Measurements from ENCODE around the gene SUCO. TPM values are rescaled to one million over a fixed set of nuclear protein-coding genes. Genes with fewer than 3 reads are reported as not detected.

Gene SUCO
- total RNA-seq, 3 donors from 2014 or later = 24.6 to 29.0 (median 24.6) TPM

- intact Hi-C loops (cut with DNase I, micrococcal nuclease) = no loop called here
- H3K36me3 ChIP-seq (ENCODE audit: low read depth) = no peaks in the 10 kb centered on the region
- H3K4me3 ChIP-seq = no peak overlapping the region
- no peaks in the 10 kb centered on the region for H3K4me1 ChIP-seq (ENCODE audit: low read depth)
- ATAC-seq = no peak
- DNase-seq = no peak
- no peaks in the 10 kb centered on the region for H3K9me3 ChIP-seq
- TF ChIP-seq CTCF (IDR thresholded peaks at IDR 0.05) = no peak
Measured at GRCh38 chr1:172496678-172497077, 36.3 kb upstream of the SUCO start.

DNA sequence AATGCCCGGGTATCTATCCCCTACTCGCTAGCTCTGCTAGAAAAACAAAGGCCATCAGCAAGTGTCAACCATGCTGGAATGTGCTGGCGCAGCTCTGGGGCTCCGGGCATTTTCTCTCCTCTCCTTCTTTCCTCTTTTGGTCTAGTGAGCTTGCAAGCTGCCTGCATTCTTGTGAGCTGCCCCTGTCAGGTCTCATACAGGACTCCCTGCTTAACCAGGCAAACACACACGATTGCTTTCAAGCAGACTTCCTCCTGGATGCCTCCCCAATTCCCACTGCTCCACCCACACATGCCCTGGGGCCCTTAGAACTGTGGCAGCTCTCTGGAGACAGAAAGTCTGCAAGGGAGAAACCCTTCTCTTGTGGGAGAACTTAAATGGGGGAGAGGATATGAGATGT, 35.7 kb upstream of the SUCO start:
- Histone ChIP-seq H3K9me3 (no peaks in the 10 kb centered on the region), H3K36me3 (ENCODE audit: low read depth) (no peaks in the 10 kb centered on the region), H3K4me3 (no peak overlapping the region), H3K4me1 (ENCODE audit: low read depth) (no peaks in the 10 kb centered on the region)
- no peak for ATAC-seq
- DNase-seq = no peak
- intact Hi-C loops (cut with DNase I, micrococcal nuclease) = no loop called here
- TF ChIP-seq CTCF (IDR thresholded peaks at IDR 0.05) = no peak

DNA sequence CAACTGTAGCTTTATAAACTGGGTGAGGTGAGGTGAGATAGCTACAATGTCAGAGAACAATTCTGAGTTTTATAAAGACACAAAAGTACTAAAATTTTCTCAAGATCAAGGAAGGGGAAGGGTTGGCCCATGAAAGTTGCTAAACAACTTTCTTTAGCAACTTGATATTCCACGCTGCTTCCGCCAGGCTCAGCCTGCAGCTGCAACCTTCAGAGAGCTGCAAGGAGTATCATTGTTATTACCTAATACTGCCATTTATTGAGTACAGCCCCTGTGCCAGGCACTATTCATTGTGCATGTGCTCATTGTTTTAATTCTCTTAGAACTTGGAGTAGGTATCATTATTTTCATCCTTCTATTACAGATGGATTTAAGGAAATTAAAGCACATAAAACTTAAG, 34.1 kb upstream of the SUCO start:
- intact Hi-C loops (cut with DNase I, micrococcal nuclease) = no loop called here
- ATAC-seq (no peak), DNase-seq (no peak)
- TF ChIP-seq CTCF (IDR thresholded peaks at IDR 0.05) = no peak
- Histone ChIP-seq H3K4me1 (ENCODE audit: low read depth) (no peaks in the 10 kb centered on the region), H3K36me3 (ENCODE audit: low read depth) (no peaks in the 10 kb centered on the region), H3K4me3 (no peak overlapping the region), H3K9me3 (no peaks in the 10 kb centered on the region)

DNA sequence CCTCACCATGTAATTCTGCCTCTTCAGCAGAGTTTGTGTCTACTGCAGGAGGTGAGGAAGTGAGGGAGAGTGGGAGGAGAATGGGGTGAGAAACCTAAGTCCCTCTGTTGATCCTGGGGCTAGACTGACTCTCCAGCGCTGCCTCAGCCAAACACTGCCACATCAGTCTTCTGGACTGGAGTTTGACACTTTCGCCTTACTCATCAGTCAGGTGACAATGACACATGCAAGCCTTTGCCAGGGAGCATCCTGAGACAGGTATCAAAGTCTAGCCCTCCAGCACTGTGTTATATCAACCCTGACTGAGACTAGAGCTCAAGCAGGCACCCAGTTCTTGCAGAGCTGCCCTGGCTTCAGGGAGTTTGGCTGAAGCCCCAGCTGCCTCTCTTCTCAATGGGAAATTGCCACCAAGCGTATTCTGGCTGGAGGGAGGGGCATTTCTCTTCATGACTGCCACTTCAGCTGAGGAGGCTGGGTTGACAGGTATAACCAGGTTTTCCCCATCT, 33.3 kb upstream of the SUCO start:
- TF ChIP-seq CTCF (IDR thresholded peaks at IDR 0.05) = no peak
- H3K4me3 ChIP-seq = no peak overlapping the region
- intact Hi-C loops (cut with DNase I, micrococcal nuclease) = no loop called here
- no peaks in the 10 kb centered on the region for H3K36me3 ChIP-seq (ENCODE audit: low read depth)
- no peaks in the 10 kb centered on the region for H3K4me1 ChIP-seq (ENCODE audit: low read depth)
- peak in 1 of 3 donors; percentile 6 for DNase-seq
- H3K9me3 ChIP-seq = no peaks in the 10 kb centered on the region
- peak; percentile 81 for ATAC-seq

GRCh38 chr1:172500207-172500606, 32.7 kb upstream of the SUCO start:
- no peaks in the 10 kb centered on the region for H3K36me3 ChIP-seq (ENCODE audit: low read depth)
- H3K4me1 ChIP-seq (ENCODE audit: low read depth) = no peaks in the 10 kb centered on the region
- H3K4me3 ChIP-seq = no peak overlapping the region
- TF ChIP-seq CTCF (IDR thresholded peaks at IDR 0.05) = no peak
- intact Hi-C loops (cut with DNase I, micrococcal nuclease) = no loop called here
- no peaks in the 10 kb centered on the region for H3K9me3 ChIP-seq
- ATAC-seq (no peak), DNase-seq (no peak)

DNA sequence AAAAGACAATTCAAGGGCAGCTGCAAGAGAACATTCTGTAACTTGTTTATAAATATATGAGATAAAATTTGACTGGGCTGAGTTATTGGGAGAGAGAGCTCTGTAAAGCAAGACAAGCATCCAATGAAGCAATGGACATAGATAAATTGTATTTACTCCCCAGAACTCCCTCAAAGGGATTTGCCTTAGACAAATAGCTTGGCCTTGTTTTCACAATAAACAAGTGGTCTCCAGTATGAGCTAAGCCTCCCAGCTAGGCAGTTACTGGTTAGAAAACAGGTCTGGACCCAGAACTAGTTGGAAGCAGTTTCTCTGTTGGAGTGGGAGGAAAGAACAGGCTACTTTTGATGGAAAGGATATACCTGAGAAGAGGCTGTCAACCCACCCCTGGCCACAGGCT, 25.2 kb upstream of the SUCO start:
- TF ChIP-seq CTCF (IDR thresholded peaks at IDR 0.05) = no peak
- no peaks in the 10 kb centered on the region for H3K9me3 ChIP-seq
- H3K4me3 ChIP-seq = no peak overlapping the region
- DNase-seq (no peak), ATAC-seq (no peak)
- intact Hi-C loops (cut with DNase I, micrococcal nuclease) = no loop called here
- H3K36me3 ChIP-seq (ENCODE audit: low read depth) = no peaks in the 10 kb centered on the region
- H3K4me1 ChIP-seq (ENCODE audit: low read depth) = no peaks in the 10 kb centered on the region

Data from mucosa of descending colon (tissue), 3 donors.